K562 (cell line): ENCODE data around the gene PCDHGB7. TPM values are rescaled to one million over a fixed set of nuclear protein-coding genes. Genes with fewer than 3 reads are reported as not detected.

ENCODE experiments used
- ATAC-seq: fragments of 200-7000 bp; cut with Tn5 transposase; 3 replicates; pipeline ENCODE4 v1.9.1; 2020; ENCODE audit warnings: moderate library complexity
- BruUV-seq: library from RNA; stranded (reverse); fragments of 400-500 nt; replicated peaks from 2 replicates; lab custom pipeline; 2021; lab: Mats Ljungman, UMichigan
- CTCF ChIA-PET: fragments of 300-600 bp; formaldehyde crosslinking; extraction: SDS; loops from one replicate; lab custom pipeline; 2021; ENCODE audit warnings: low intra/inter-chr PET ratio; lab: Yijun Ruan, JAX
- POLR2A ChIA-PET: fragments of 300-600, 350-650 bp; sonication (Branson Sonifier 250); formaldehyde crosslinking; extraction: SDS; loops from one replicate; lab custom pipeline; 2021; ENCODE audit warnings: antibody characterized with exemption, inconsistent platforms; lab: Yijun Ruan, JAX
- DNase-seq, 4 experiments: peaks; one replicate each; pipeline versions ENCODE4 v3.0.0 to v3.0.0-alpha.2; 2011 to 2018; ENCODE audit warnings: low spot score in 3 of 4, mixed read lengths in 3 of 4; ENCODE audit errors: extremely low read depth in 1 of 4
- FAIRE-seq: peaks from 2 replicates; lab custom pipeline; 2011; peaks lifted over from hg19 to GRCh38; lab: Jason Lieb, UNC
- H2AFZ ChIP-seq: 2 replicates; pipeline ENCODE4 v1.6.0; 2011; ENCODE audit warnings: low read depth, low read length, control low read depth, inconsistent platforms
- H3K27ac ChIP-seq: fragments of 200-600 bp; 3 replicates; pipeline ENCODE4 v1.8.0; 2011; ENCODE audit warnings: low read depth, mild to moderate bottlenecking, control low read depth, inconsistent platforms, low read length, moderate library complexity, mixed read lengths; ENCODE audit errors: extremely low read depth
- H3K27me3 ChIP-seq, 2 experiments: fragments of 300-600 bp in 1 of 2; 2 replicates in 1 of 2; 3 replicates in 1 of 2; pipeline versions ENCODE4 v1.6.0 to v1.8.0; 2011; ENCODE audit warnings: inconsistent platforms in 2 of 2, low read length in 2 of 2, mild to moderate bottlenecking in 1 of 2, mixed read lengths in 1 of 2, moderate library complexity in 1 of 2; ENCODE audit not compliant: control insufficient read depth in 2 of 2, insufficient read depth in 2 of 2
- H3K36me3 ChIP-seq: fragments of 300-600 bp; 3 replicates; pipeline ENCODE4 v1.8.0; 2011; ENCODE audit warnings: mild to moderate bottlenecking, low read length, inconsistent platforms; ENCODE audit not compliant: control insufficient read depth, insufficient read depth
- H3K4me1 ChIP-seq, 2 experiments: fragments of 200-600 bp in 1 of 2; replicated peaks in 1 of 2; 2 replicates in 1 of 2; 3 replicates in 1 of 2; pipeline versions ENCODE4 v1.5.1 to v1.8.0; 2011; ENCODE audit warnings: inconsistent platforms in 2 of 2, low read length in 2 of 2, mild to moderate bottlenecking in 1 of 2, mixed read lengths in 1 of 2, moderate library complexity in 1 of 2; ENCODE audit not compliant: control insufficient read depth in 2 of 2, insufficient read depth in 2 of 2
- H3K4me2 ChIP-seq: 2 replicates; pipeline ENCODE4 v1.6.1; 2011; ENCODE audit warnings: low read length, control low read depth, inconsistent platforms, mixed read lengths; ENCODE audit not compliant: insufficient read depth
- H3K4me3 ChIP-seq: fragments of 200-600 bp; sonication (generic), shearing (Covaris generic); 2 replicates; pipeline ENCODE4 v1.5.1; 2016; ENCODE audit warnings: control low read depth, inconsistent platforms
- H3K79me2 ChIP-seq: fragments of 200-600 bp; 3 replicates; pipeline ENCODE4 v1.8.0; 2011; ENCODE audit warnings: low read length, inconsistent platforms; ENCODE audit not compliant: control insufficient read depth, insufficient read depth
- H3K9ac ChIP-seq, 2 experiments: 2 replicates each; pipeline versions ENCODE4 v1.6.0 to v1.6.1; 2011; ENCODE audit warnings: low read depth in 2 of 2, low read length in 2 of 2, control low read depth in 1 of 2, inconsistent platforms in 1 of 2, mild to moderate bottlenecking in 1 of 2, mixed read lengths in 1 of 2; ENCODE audit not compliant: insufficient read depth in 1 of 2
- H3K9me1 ChIP-seq: one replicate; pipeline ENCODE4 v1.6.0; 2011; ENCODE audit warnings: inconsistent platforms, mild to moderate bottlenecking, low read length, moderate library complexity; ENCODE audit not compliant: control insufficient read depth, insufficient read depth
- H3K9me3 ChIP-seq: replicated peaks from 2 replicates; pipeline ENCODE4 v1.5.1; 2011; ENCODE audit warnings: low read depth, low read length, inconsistent platforms; ENCODE audit not compliant: control insufficient read depth, insufficient read depth
- H4K20me1 ChIP-seq: replicated peaks from 2 replicates; pipeline ENCODE4 v1.6.1; 2011; ENCODE audit warnings: low read length, inconsistent platforms, mixed read lengths; ENCODE audit not compliant: control insufficient read depth, insufficient read depth
- E2F6 ChIP-seq, 2 experiments: IDR thresholded peaks; 2 replicates each; pipeline ENCODE4 v1.6.1; 2011; ENCODE audit warnings: borderline replicate concordance in 1 of 2, control low read depth in 1 of 2, low read depth in 1 of 2, low read length in 1 of 2, mild to moderate bottlenecking in 1 of 2, mixed read lengths in 1 of 2, moderate library complexity in 1 of 2; ENCODE audit not compliant: insufficient read depth in 1 of 2, insufficient read length in 1 of 2, poor library complexity in 1 of 2, severe bottlenecking in 1 of 2; ENCODE audit errors: extremely low read depth in 1 of 2
- NBN ChIP-seq: fragments of 450-650 bp; IDR thresholded peaks from 2 replicates; pipeline ENCODE4 v1.6.1; 2016; ENCODE audit warnings: low read depth, mild to moderate bottlenecking
- SRSF7 ChIP-seq: fragments of 200-400 bp; formaldehyde crosslinking; optimal IDR thresholded peaks from 2 replicates; pipeline ENCODE3; 2017; ENCODE audit warnings: mild to moderate bottlenecking, low read depth, low read length
- ZBED1 ChIP-seq: IDR thresholded peaks from 2 replicates; pipeline ENCODE4 v1.6.1; 2014
- ZBTB1 ChIP-seq: sonication (generic); formaldehyde crosslinking; IDR thresholded peaks from 2 replicates; pipeline ENCODE4 v1.8.1; 2023; ENCODE audit warnings: missing genetic modification reagents, low read depth, mild to moderate bottlenecking, borderline replicate concordance
- ZNF57 ChIP-seq: fragments of 450-650 bp; formaldehyde crosslinking; IDR thresholded peaks from 2 replicates; pipeline ENCODE4 v1.4.0; 2020; ENCODE audit warnings: mild to moderate bottlenecking, moderate library complexity
- ZNF780A ChIP-seq: fragments of 250-450 bp; sonication (Bioruptor Pico); IDR thresholded peaks from 2 replicates; pipeline ENCODE4 v1.5.0; 2021; ENCODE audit warnings: mild to moderate bottlenecking
- WGBS: fragments of 100-300 bp; shearing (Covaris generic); methylation state at CpG from one replicate; pipeline ENCODE4 v1.1.6; 2016; ENCODE audit warnings: low coverage, mixed read lengths; ENCODE audit not compliant: insufficient coverage; ENCODE audit errors: missing lambda C conversion rate; 5-methylcytosine and 5-hydroxymethylcytosine counted together
- in situ Hi-C: fragments of 300-500 bp; cut with MboI; formaldehyde crosslinking; loops from 4 replicates; pipeline ENCODE4 v1.15.0; 2018; ENCODE audit warnings: inconsistent platforms, mixed read lengths
- intact Hi-C: fragments of 100-400 bp; cut with micrococcal nuclease; formaldehyde crosslinking; loops from 2 replicates; pipeline ENCODE4 v1.14.2; 2022
- polyA plus RNA-seq, 8 experiments: library from polyadenylated mRNA; depleted of rRNA in 4 of 8; stranded (reverse) in 5 of 8; unstranded in 3 of 8; fragments of >200 nt; fragmentation: Nextera tagmentation in 2 of 8; fragmentation: Illumina TruSeq in 1 of 8; extraction: Ambion mirVana in 2 of 8; extraction: Trizol in 1 of 8; gene quantifications; 2 replicates each; pipeline versions ENCODE4 v1.2.1 to v1.2.3, GENCODE V29; 2011 to 2014; ENCODE audit warnings: inconsistent platforms in 1 of 8, missing spikeins in 1 of 8
- total RNA-seq, 7 experiments: library from RNA; depleted of rRNA in 6 of 7; stranded (reverse); fragments of >200 nt in 6 of 7; fragmentation: Illumina TruSeq in 2 of 7; extraction: Trizol in 2 of 7; gene quantifications; 2 replicates each; pipeline versions ENCODE4 v1.2.1 to v1.2.3, GENCODE V29; 2011 to 2021; ENCODE audit warnings: low replicate concordance in 1 of 7
- TF ChIP-seq, protein P1 (sequence below): fragments of 450-650 bp; formaldehyde crosslinking; conservative IDR thresholded peaks from 2 replicates; pipeline ENCODE4 v1.4.0; 2022; ENCODE audit warnings: mild to moderate bottlenecking, missing genetic modification characterization

The PCDHGB7 gene
- total and polyA plus RNA-seq, 9 of the 15 experiments (the other 6 are each of a cell fraction or from before 2014, with no cell fraction given) = 0.09 TPM; not detected in 8

DNA sequence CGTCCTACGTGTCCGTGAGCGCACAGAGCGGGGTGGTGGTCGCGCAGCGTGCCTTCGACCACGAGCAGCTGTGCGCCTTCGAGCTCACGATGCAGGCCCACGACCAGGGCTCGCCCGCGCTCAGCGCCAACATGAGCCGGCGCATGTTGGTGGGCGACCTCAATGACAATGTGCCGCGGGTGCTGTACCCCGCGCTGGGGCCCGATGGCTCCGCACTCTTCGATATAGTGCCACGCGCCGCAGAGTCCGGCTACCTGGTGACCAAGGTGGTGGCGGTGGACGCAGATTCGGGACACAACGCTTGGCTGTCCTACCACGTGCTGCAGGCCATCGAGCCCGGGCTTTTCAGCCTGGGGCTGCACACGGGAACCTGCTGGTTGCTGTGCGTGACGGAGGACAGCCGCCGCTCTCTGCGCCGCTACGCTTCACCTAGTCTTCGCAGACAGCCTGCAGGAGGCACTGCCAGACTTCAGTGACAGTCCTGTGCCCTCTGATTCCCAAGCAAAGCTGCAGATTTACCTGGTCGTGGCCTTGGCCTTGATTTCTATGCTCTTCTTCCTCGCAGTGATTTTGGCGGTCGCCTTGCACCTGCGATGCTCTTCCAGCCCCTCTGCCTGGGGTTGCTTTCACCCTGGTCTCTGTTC, 10.4 kb downstream of the PCDHGB7 start:
- no peak for TF ChIP-seq SRSF7
- TF ChIP-seq ZBED1 = no peak
- TF ChIP-seq ZNF57 = no peak
- TF ChIP-seq E2F6 (IDR thresholded peaks at IDR 0.05; ENCODE audit: borderline replicate concordance in 1 of 2, extremely low read depth in 1 of 2, insufficient read depth in 1 of 2, insufficient read length in 1 of 2, low read depth in 1 of 2, low read length in 1 of 2, poor library complexity in 1 of 2, severe bottlenecking in 1 of 2) = peak in 1 of 2 experiments; percentile 9
- no peak for TF ChIP-seq NBN
- TF ChIP-seq, protein P1, sequence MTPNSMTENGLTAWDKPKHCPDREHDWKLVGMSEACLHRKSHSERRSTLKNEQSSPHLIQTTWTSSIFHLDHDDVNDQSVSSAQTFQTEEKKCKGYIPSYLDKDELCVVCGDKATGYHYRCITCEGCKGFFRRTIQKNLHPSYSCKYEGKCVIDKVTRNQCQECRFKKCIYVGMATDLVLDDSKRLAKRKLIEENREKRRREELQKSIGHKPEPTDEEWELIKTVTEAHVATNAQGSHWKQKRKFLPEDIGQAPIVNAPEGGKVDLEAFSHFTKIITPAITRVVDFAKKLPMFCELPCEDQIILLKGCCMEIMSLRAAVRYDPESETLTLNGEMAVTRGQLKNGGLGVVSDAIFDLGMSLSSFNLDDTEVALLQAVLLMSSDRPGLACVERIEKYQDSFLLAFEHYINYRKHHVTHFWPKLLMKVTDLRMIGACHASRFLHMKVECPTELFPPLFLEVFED (CRISPR knock-in tag) = no peak
- TF ChIP-seq ZBTB1 (CRISPR knock-in tag) = no peak
- no peak for TF ChIP-seq ZNF780A
- Histone ChIP-seq H3K4me2 (no peak overlapping the region), H3K9me1 (no peaks in the 10 kb centered on the region), H3K27ac (no peak overlapping the region), H3K4me1 (peaks cover 0 to 25% of the 10 kb centered on the region in 2 experiments; a peak in 2 of 5 replicates), H2AFZ (no peak overlapping the region), H3K9me3 (no peaks in the 10 kb centered on the region; the same call in 1 of the 2 replicates), H3K4me3 (no peak overlapping the region), H3K27me3 (peaks cover 10 to 43% of the 10 kb centered on the region in 2 experiments; a peak in 3 of 5 replicates), H4K20me1 (no peaks in the 10 kb centered on the region), H3K9ac (no peak overlapping the region), H3K79me2 (no peaks in the 10 kb centered on the region), H3K36me3 (no peaks in the 10 kb centered on the region)
- no peak for FAIRE-seq
- no peak for DNase-seq
- ChIA-PET CTCF (no interaction called here), POLR2A (interaction anchor here (0.7 kb wide), 1 partner anchor 80 kb away, joined by 4 read pairs; no protein-coding TSS in a partner anchor)
- ATAC-seq = no peak
- in situ Hi-C loops (no loop called here), intact Hi-C loops (no loop called here)
- WGBS = 9% methylated on average over 53 of the region's 53 CpGs
- no TSS peak for BruUV-seq
